ENCODE results near the gene AMH. TPM values are rescaled to one million over a fixed set of nuclear protein-coding genes. Genes with fewer than 3 reads are reported as not detected.
"Not testable (repeated sequence)": the region's sequence is repeated elsewhere in the genome, so short reads cannot be mapped to it uniquely, and the experiment has no call there.

The AMH gene
- 1 to 10 TPM in 2 of 4 donors, not detected in 2; 1.1 to 3.5 TPM for total RNA-seq

- Histone ChIP-seq H3K4me3 (no peak within 1 kb of the TSS), H3K4me1 (peaks cover 9 to 38% (median 38%) of the 10 kb centered on the region in 4 donors), H3K9me3 (no peaks in the 10 kb centered on the region), H3K27ac (no peak within 1 kb of the TSS), H3K27me3 (peaks cover 53% of the 10 kb centered on the region), H3K36me3 (peaks cover 0 to 39% (median 20%) of the 10 kb centered on the region in 4 donors)
- TF ChIP-seq CTCF (IDR thresholded peaks at IDR 0.05) (no peak), EP300 (IDR thresholded peaks at IDR 0.05; ENCODE audit: low read depth) (no peak), POLR2A (IDR thresholded peaks at IDR 0.05) (no peak), POLR2AphosphoS5 (IDR thresholded peaks at IDR 0.05) (no peak)
- intact Hi-C loops (cut with DNase I; ENCODE audit: low total_unique reads) = no loop called here
- in situ Hi-C loops (cut with MboI; ENCODE audit: low pct_ligation_motif_present in 1 of 4, low pct_unique_long_range_greater_than_20kb in 1 of 4, low sequenced_read_pairs in 3 of 4) = no loop called here
- no peak for DNase-seq
- 74% methylated on average over 15 of the region's 27 CpGs; no CpG with 5 or more reads in 1 of the 2 donors for WGBS, 2 donors (ENCODE audit: low coverage in 1 of 2)
Observed at GRCh38 chr19:2249010-2249866, at the start of gene AMH. Gene AMH (plus strand): TSS chr19:2249323. CDS start chr19:2249333, 10 bp downstream.

GRCh38 chr19:2199861-2200623, 49.1 kb upstream of the AMH start:
- in situ Hi-C loops (cut with MboI; ENCODE audit: low pct_ligation_motif_present in 1 of 4, low pct_unique_long_range_greater_than_20kb in 1 of 4, low sequenced_read_pairs in 3 of 4) = no loop called here
- Histone ChIP-seq H3K36me3 (peaks cover 0 to 7% (median 0%) of the 10 kb centered on the region in 4 donors), H3K27me3 (no peaks in the 10 kb centered on the region), H3K4me3 (no peak overlapping the region), H3K4me1 (no peaks in the 10 kb centered on the region), H3K9me3 (no peaks in the 10 kb centered on the region), H3K27ac (no peak overlapping the region)
- intact Hi-C loops (cut with DNase I; ENCODE audit: low total_unique reads) = no loop called here
- DNase-seq = no peak
- WGBS, 2 donors (ENCODE audit: low coverage in 1 of 2) = 92% methylated on average over 35 of the region's 37 CpGs; no CpG with 5 or more reads in 1 of the 2 donors
- no peak for TF ChIP-seq EP300 (IDR thresholded peaks at IDR 0.05; ENCODE audit: low read depth)
- no peak for TF ChIP-seq POLR2AphosphoS5 (IDR thresholded peaks at IDR 0.05)
- no peak for TF ChIP-seq CTCF (IDR thresholded peaks at IDR 0.05)

GRCh38 chr19:2200624-2201294, 48.4 kb upstream of the AMH start:
- WGBS, 2 donors (ENCODE audit: low coverage in 1 of 2) = 95 to 96% methylated on average over 29 to 49 of the region's 50 CpGs
- H3K27ac ChIP-seq; H3K36me3 ChIP-seq; H3K4me3 ChIP-seq; DNase-seq; H3K27me3 ChIP-seq; in situ Hi-C loops (cut with MboI; ENCODE audit: low pct_ligation_motif_present in 1 of 4, low pct_unique_long_range_greater_than_20kb in 1 of 4, low sequenced_read_pairs in 3 of 4); intact Hi-C loops (cut with DNase I; ENCODE audit: low total_unique reads); H3K9me3 ChIP-seq; H3K4me1 ChIP-seq: not testable (repeated sequence)

- in situ Hi-C loops (cut with MboI; ENCODE audit: low pct_ligation_motif_present in 1 of 4, low pct_unique_long_range_greater_than_20kb in 1 of 4, low sequenced_read_pairs in 3 of 4) = no loop called here
- 95% methylated on average over 21 of the region's 21 CpGs; no CpG with 5 or more reads in 1 of the 2 donors for WGBS, 2 donors (ENCODE audit: low coverage in 1 of 2)
- H3K36me3 ChIP-seq = no peaks in the 10 kb centered on the region
- DNase-seq = no peak
- no peak overlapping the region for H3K4me3 ChIP-seq
- H3K4me1 ChIP-seq = no peaks in the 10 kb centered on the region
- H3K27ac ChIP-seq = no peak overlapping the region
- TF ChIP-seq POLR2AphosphoS5 (IDR thresholded peaks at IDR 0.05) (no peak), EP300 (IDR thresholded peaks at IDR 0.05; ENCODE audit: low read depth) (no peak), POLR2A (IDR thresholded peaks at IDR 0.05) (no peak), CTCF (IDR thresholded peaks at IDR 0.05) (no peak)
- no peaks in the 10 kb centered on the region for H3K27me3 ChIP-seq
- no peaks in the 10 kb centered on the region for H3K9me3 ChIP-seq
- intact Hi-C loops (cut with DNase I; ENCODE audit: low total_unique reads) = no loop called here
Observed at GRCh38 chr19:2201473-2202148, 47.5 kb upstream of the AMH start.
